PC-9 (cell line): ENCODE measurements around the gene MMP13. TPM values are rescaled to one million over a fixed set of nuclear protein-coding genes. Genes with fewer than 3 reads are reported as not detected.
"Not testable (repeated sequence)": the region's sequence is repeated elsewhere in the genome, so short reads cannot be mapped to it uniquely, and the experiment has no call there.

Experiments
- BruUV-seq: library from RNA; stranded (reverse); fragments of 400-500 nt; replicated peaks from 2 replicates; lab custom pipeline; 2021; lab: Mats Ljungman, UMichigan
- CTCF ChIA-PET: fragments of 300-600 bp; sonication (Branson Sonifier 250); formaldehyde crosslinking; loops from one replicate; lab custom pipeline; 2022; ENCODE audit warnings: antibody characterized with exemption; lab: Charles Lee
- POLR2A ChIA-PET: fragments of 300-600 bp; sonication (Branson Sonifier 250); formaldehyde crosslinking; loops from one replicate; lab custom pipeline; 2022; ENCODE audit warnings: antibody characterized with exemption; ENCODE audit not compliant: unreplicated experiment; lab: Charles Lee
- DNase-seq, 2 experiments: peaks; one replicate each; pipeline versions ENCODE4 v3.0.0 to v3.0.0-alpha.2; 2015 to 2022; ENCODE audit warnings: mixed read lengths in 1 of 2
- H2AFZ ChIP-seq: fragments of 200-600 bp; sonication (generic); 2 replicates; pipeline ENCODE4 v1.8.1; 2017; ENCODE audit warnings: antibody characterized with exemption
- H3F3A ChIP-seq: fragments of 200-600 bp; sonication (generic); 2 replicates; pipeline ENCODE4 v1.8.1; 2017; ENCODE audit warnings: antibody characterized with exemption, mild to moderate bottlenecking, low read depth; ENCODE audit not compliant: insufficient read depth
- H3K27ac ChIP-seq: fragments of 200-600 bp; sonication (generic); 2 replicates; pipeline ENCODE4 v1.6.1; 2016; ENCODE audit warnings: mixed run types
- H3K27me3 ChIP-seq: fragments of 200-600 bp; sonication (generic); 2 replicates; pipeline ENCODE4 v1.6.1; 2016; ENCODE audit warnings: low read depth, mixed run types; ENCODE audit not compliant: insufficient read depth
- H3K36me3 ChIP-seq: fragments of 200-600 bp; sonication (generic); 2 replicates; pipeline ENCODE4 v1.6.1; 2016; ENCODE audit warnings: low read depth, mixed run types
- H3K4me1 ChIP-seq: fragments of 200-600 bp; sonication (generic); replicated peaks from 2 replicates; pipeline ENCODE4 v1.6.1; 2016; ENCODE audit warnings: mixed run types; ENCODE audit not compliant: insufficient read depth
- H3K4me2 ChIP-seq: fragments of 200-600 bp; sonication (generic); 2 replicates; pipeline ENCODE4 v1.6.1; 2017; ENCODE audit warnings: mixed run types
- H3K4me3 ChIP-seq: fragments of 200-600 bp; sonication (generic); 2 replicates; pipeline ENCODE4 v1.6.1; 2016; ENCODE audit warnings: mixed run types
- H3K79me2 ChIP-seq: fragments of 200-600 bp; sonication (generic); 2 replicates; pipeline ENCODE4 v1.6.1; 2017; ENCODE audit warnings: low read depth, mixed run types
- H3K9me2 ChIP-seq: fragments of 200-600 bp; sonication (generic); 2 replicates; pipeline ENCODE4 v1.8.1; 2017; ENCODE audit warnings: mild to moderate bottlenecking; ENCODE audit not compliant: insufficient read depth
- H3K9me3 ChIP-seq: fragments of 200-600 bp; sonication (generic); 2 replicates; pipeline ENCODE4 v1.8.1; 2016; ENCODE audit warnings: low read depth; ENCODE audit not compliant: insufficient read depth
- H4K20me1 ChIP-seq: fragments of 200-600 bp; sonication (generic); 2 replicates; pipeline ENCODE4 v1.8.1; 2017; ENCODE audit not compliant: insufficient read depth
- CTCF ChIP-seq: fragments of 200-600 bp; sonication (generic); conservative IDR thresholded peaks from 2 replicates; pipeline ENCODE4 v1.6.1; 2017; ENCODE audit warnings: mixed run types, antibody characterized with exemption, mild to moderate bottlenecking, moderate library complexity
- EZH2 ChIP-seq: fragments of 200-600 bp; sonication (generic); IDR thresholded peaks from 2 replicates; pipeline ENCODE4 v1.8.0; 2017; ENCODE audit warnings: antibody characterized with exemption, low read depth
- intact Hi-C: fragments of 100-400 bp; cut with micrococcal nuclease; formaldehyde crosslinking; loops from one replicate; pipeline ENCODE4 v1.10.0; 2022; ENCODE audit not compliant: unreplicated experiment
- total RNA-seq: library from RNA; stranded (reverse); gene quantifications from 2 replicates; pipeline ENCODE4 v1.2.3, GENCODE V29; 2021

Gene MMP13
- total RNA-seq, 1 experiment from 2014 or later: not detected

- no peaks in the 10 kb centered on the region for H3K9me2 ChIP-seq
- peaks cover 15% of the 10 kb centered on the region for H3F3A ChIP-seq
- intact Hi-C loops: no loop called here
- H3K36me3 ChIP-seq: no peaks in the 10 kb centered on the region
- H3K27me3 ChIP-seq: no peaks in the 10 kb centered on the region
- H3K4me3 ChIP-seq: no peak overlapping the region
- no peak overlapping the region for H2AFZ ChIP-seq
- CTCF ChIA-PET: interaction anchor here (0.7 to 1.2 kb wide), 2 partner anchors 34 to 1108 kb away, joined by 3 to 4 read pairs; no protein-coding TSS in a partner anchor
- peak overlapping the region; percentile 38 for H3K27ac ChIP-seq
- TF ChIP-seq CTCF: no peak
- TF ChIP-seq EZH2: no peak
- H3K4me1 ChIP-seq: peaks cover 27% of the 10 kb centered on the region
- no peaks in the 10 kb centered on the region for H3K79me2 ChIP-seq
- POLR2A ChIA-PET: no interaction called here
- no peaks in the 10 kb centered on the region for H4K20me1 ChIP-seq
- no TSS peak for BruUV-seq
- peaks cover 15% of the 10 kb centered on the region; the same call in 1 of the 2 replicates for H3K9me3 ChIP-seq
- peak overlapping the region; percentile 49 for H3K4me2 ChIP-seq
- DNase-seq: peak; percentile 67 to 87
Measured at GRCh38 chr11:102974552-102975280, 19.2 kb upstream of the MMP13 start.

GRCh38 chr11:102973698-102974097 lies 18.2 kb upstream of the MMP13 start:
- DNase-seq, H3K4me3 ChIP-seq, CTCF ChIA-PET, H3K79me2 ChIP-seq, H3K27ac ChIP-seq, H3K9me2 ChIP-seq, H4K20me1 ChIP-seq, intact Hi-C loops, H2AFZ ChIP-seq, H3K36me3 ChIP-seq, POLR2A ChIA-PET, BruUV-seq, H3K27me3 ChIP-seq, H3K9me3 ChIP-seq: not testable (repeated sequence)
- Histone ChIP-seq H3K4me1 (peaks cover 27% of the 10 kb centered on the region), H3K4me2 (0 out of 2 replicates have a peak overlapping the region, but pooled peaks have one; percentile 49), H3F3A (peaks cover 15% of the 10 kb centered on the region)

GRCh38 chr11:102972853-102973252 lies 17.3 kb upstream of the MMP13 start:
- H3F3A ChIP-seq: peaks cover 15% of the 10 kb centered on the region
- no peaks in the 10 kb centered on the region for H3K79me2 ChIP-seq
- H4K20me1 ChIP-seq: no peaks in the 10 kb centered on the region
- H2AFZ ChIP-seq: no peak overlapping the region
- H3K27me3 ChIP-seq: no peaks in the 10 kb centered on the region
- H3K4me1 ChIP-seq: peaks cover 27% of the 10 kb centered on the region
- H3K4me3 ChIP-seq: no peak overlapping the region
- H3K9me2 ChIP-seq: no peaks in the 10 kb centered on the region
- no peak overlapping the region for H3K27ac ChIP-seq
- no peaks in the 10 kb centered on the region for H3K36me3 ChIP-seq
- peaks cover 9% of the 10 kb centered on the region; the same call in 1 of the 2 replicates for H3K9me3 ChIP-seq
- H3K4me2 ChIP-seq: no peak overlapping the region
- BruUV-seq: no TSS peak
- no peak for TF ChIP-seq CTCF
- no peak for TF ChIP-seq EZH2
- no peak for DNase-seq
- CTCF ChIA-PET: interaction anchor here (0.6 kb wide), 1 partner anchor 28 kb away, joined by 3 read pairs; no protein-coding TSS in a partner anchor
- intact Hi-C loops: no loop called here
- POLR2A ChIA-PET: no interaction called here
